Smooth muscle cell (in vitro differentiated cells): Measurements from ENCODE around the gene COL2A1. TPM values are rescaled to one million over a fixed set of nuclear protein-coding genes. Genes with fewer than 3 reads are reported as not detected.

Experiments
- DNase-seq: peaks from one replicate; lab custom pipeline; 2025; ENCODE audit not compliant: unreplicated experiment; lab: John Stamatoyannopoulos, UW
- H2AFZ ChIP-seq: fragments of 200-600 bp; sonication (generic); 2 replicates; pipeline ENCODE4 v1.6.0; 2016; ENCODE audit warnings: antibody characterized with exemption, low read depth, mild to moderate bottlenecking
- H3F3A ChIP-seq: fragments of 200-600 bp; sonication (generic); 2 replicates; pipeline ENCODE4 v1.6.0; 2017; ENCODE audit warnings: antibody characterized with exemption, low read depth
- H3K27ac ChIP-seq: fragments of 200-600 bp; sonication (generic); 2 replicates; pipeline ENCODE4 v1.5.1; 2016; ENCODE audit warnings: low read depth, mild to moderate bottlenecking
- H3K27me3 ChIP-seq: fragments of 200-600 bp; sonication (generic); 2 replicates; pipeline ENCODE4 v1.6.1; 2016; ENCODE audit warnings: low read depth, mild to moderate bottlenecking
- H3K36me3 ChIP-seq: fragments of 200-600 bp; sonication (generic); 2 replicates; pipeline ENCODE4 v1.5.1; 2016; ENCODE audit warnings: low read depth
- H3K4me1 ChIP-seq: fragments of 200-600 bp; sonication (generic); 2 replicates; pipeline ENCODE4 v1.5.1; 2016; ENCODE audit warnings: low read depth
- H3K4me2 ChIP-seq: fragments of 200-600 bp; sonication (generic); 2 replicates; pipeline ENCODE4 v1.6.0; 2016; ENCODE audit warnings: mild to moderate bottlenecking
- H3K4me3 ChIP-seq: fragments of 200-600 bp; sonication (generic); 2 replicates; pipeline ENCODE4 v1.5.1; 2016; ENCODE audit warnings: mild to moderate bottlenecking
- H3K79me2 ChIP-seq: fragments of 200-600 bp; sonication (generic); 2 replicates; pipeline ENCODE4 v1.6.0; 2016; ENCODE audit warnings: low read depth, mild to moderate bottlenecking
- H3K9ac ChIP-seq: fragments of 200-600 bp; sonication (generic); 2 replicates; pipeline ENCODE4 v1.6.0; 2016; ENCODE audit warnings: low read depth
- H3K9me3 ChIP-seq: fragments of 200-600 bp; sonication (generic); replicated peaks from 2 replicates; pipeline ENCODE4 v1.5.1; 2016; ENCODE audit warnings: low read depth
- H4K20me1 ChIP-seq: fragments of 200-600 bp; sonication (generic); 2 replicates; pipeline ENCODE4 v1.6.0; 2016; ENCODE audit warnings: low read depth
- CTCF ChIP-seq: fragments of 200-600 bp; sonication (generic); IDR thresholded peaks from 2 replicates; pipeline ENCODE4 v1.5.1; 2017; ENCODE audit warnings: borderline replicate concordance, mild to moderate bottlenecking, antibody characterized with exemption; ENCODE audit not compliant: insufficient read depth, poor library complexity, severe bottlenecking
- WGBS: methylation state at CpG from one replicate; pipeline ENCODE4 v1.1.7; 2016; ENCODE audit warnings: low lambda C conversion rate; 5-methylcytosine and 5-hydroxymethylcytosine counted together
- polyA plus RNA-seq: library from polyadenylated mRNA; unstranded; fragments of >200 nt; fragmentation: Nextera tagmentation; extraction: Ambion mirVana; gene quantifications from 2 replicates; pipeline ENCODE4 v1.2.1, GENCODE V29; 2016
- total RNA-seq: library from RNA; depleted of rRNA; stranded (reverse); fragments of >200 nt; gene quantifications from 2 replicates; pipeline ENCODE4 v1.2.3, GENCODE V29; 2014

Gene COL2A1
- total and polyA plus RNA-seq, 2 experiments from 2014 or later, result 1.6 to 8.6 TPM

- Histone ChIP-seq H3K9me3 (no peaks in the 10 kb centered on the region), H3K79me2 (no peaks in the 10 kb centered on the region), H3K4me3 (no peak overlapping the region), H4K20me1 (no peaks in the 10 kb centered on the region), H3K4me1 (peaks cover 12% of the 10 kb centered on the region), H3K27ac (no peak overlapping the region), H3F3A (no peaks in the 10 kb centered on the region), H3K36me3 (no peaks in the 10 kb centered on the region), H2AFZ (no peak overlapping the region), H3K9ac (no peak overlapping the region), H3K4me2 (no peak overlapping the region), H3K27me3 (no peaks in the 10 kb centered on the region)
- 84% methylated on average over 5 of the region's 5 CpGs for WGBS
- no peak for DNase-seq
- TF ChIP-seq CTCF, result no peak
These were observed 37.5 kb upstream of the COL2A1 start for GRCh38 chr12:48041591-48042423.

- DNase-seq, result no peak
- Histone ChIP-seq H3K27ac (no peak overlapping the region), H3K9me3 (no peaks in the 10 kb centered on the region), H3K79me2 (no peaks in the 10 kb centered on the region), H3F3A (no peaks in the 10 kb centered on the region), H3K36me3 (no peaks in the 10 kb centered on the region), H3K27me3 (no peaks in the 10 kb centered on the region), H3K4me3 (no peak overlapping the region), H4K20me1 (no peaks in the 10 kb centered on the region), H3K4me2 (no peak overlapping the region), H2AFZ (no peak overlapping the region), H3K9ac (no peak overlapping the region), H3K4me1 (peaks cover 14% of the 10 kb centered on the region)
- WGBS, result 69% methylated on average over 3 of the region's 3 CpGs
- no peak for TF ChIP-seq CTCF
These were observed 36.1 kb upstream of the COL2A1 start for GRCh38 chr12:48040354-48040753.

- 88% methylated on average over 1 of the region's 1 CpG for WGBS
These were observed 34.9 kb upstream of the COL2A1 start for GRCh38 chr12:48039151-48039550.

More at GRCh38 chr12:48039151-48039550, 34.9 kb upstream of the COL2A1 start:
- no peaks in the 10 kb centered on the region for H3F3A ChIP-seq
- no peaks in the 10 kb centered on the region for H3K27me3 ChIP-seq
- H2AFZ ChIP-seq, result no peak overlapping the region
- DNase-seq, result no peak
- no peak for TF ChIP-seq CTCF
- no peaks in the 10 kb centered on the region for H3K36me3 ChIP-seq
- no peak overlapping the region for H3K4me3 ChIP-seq
- no peak overlapping the region for H3K4me2 ChIP-seq
- no peaks in the 10 kb centered on the region for H4K20me1 ChIP-seq
- H3K27ac ChIP-seq, result no peak overlapping the region
- no peak overlapping the region for H3K9ac ChIP-seq
- no peaks in the 10 kb centered on the region for H3K9me3 ChIP-seq
- peaks cover 14% of the 10 kb centered on the region for H3K4me1 ChIP-seq
- no peaks in the 10 kb centered on the region for H3K79me2 ChIP-seq
